Type B pancreatic cell (in vitro differentiated cells): ENCODE data around the gene RGS11. TPM values are rescaled to one million over a fixed set of nuclear protein-coding genes. Genes with fewer than 3 reads are reported as not detected.
A peak's percentile ranks its signal among the peaks of the same experiment; 100 is the strongest.

ENCODE experiments used
- DNase-seq: peaks from one replicate; pipeline ENCODE4 v3.0.0; 2021; ENCODE audit warnings: mixed read lengths; ENCODE audit not compliant: unreplicated experiment; ENCODE audit errors: extremely low spot score
- H3K27ac Mint-ChIP-seq: 2 replicates; pipeline ENCODE4 v1.8.0; 2021; ENCODE audit warnings: mild to moderate bottlenecking, mixed read lengths
- H3K27me3 Mint-ChIP-seq: 2 replicates; pipeline ENCODE4 v1.8.0; 2021; ENCODE audit warnings: mixed read lengths
- H3K36me3 Mint-ChIP-seq: 2 replicates; pipeline ENCODE4 v1.8.0; 2021; ENCODE audit warnings: mixed read lengths
- H3K4me1 Mint-ChIP-seq: one replicate; pipeline ENCODE4 v1.8.0; 2021; ENCODE audit warnings: mixed read lengths; ENCODE audit not compliant: unreplicated experiment
- H3K4me3 Mint-ChIP-seq: 2 replicates; pipeline ENCODE4 v1.8.0; 2021; ENCODE audit warnings: mild to moderate bottlenecking, mixed read lengths
- H3K9me3 Mint-ChIP-seq: 2 replicates; pipeline ENCODE4 v1.8.0; 2021; ENCODE audit warnings: mixed read lengths
- CTCF ChIP-seq: fragments of 200-600 bp; sonication (generic); conservative IDR thresholded peaks from 2 replicates; pipeline ENCODE4 v1.5.0; 2021; ENCODE audit warnings: antibody characterized with exemption, mild to moderate bottlenecking
- total RNA-seq: library from RNA; stranded (reverse); gene quantifications from 2 replicates; pipeline ENCODE4 v1.2.1, GENCODE V29; 2021; ENCODE audit warnings: low replicate concordance

Gene RGS11
- total RNA-seq, 1 donor from 2014 or later = 6.6 TPM

DNA sequence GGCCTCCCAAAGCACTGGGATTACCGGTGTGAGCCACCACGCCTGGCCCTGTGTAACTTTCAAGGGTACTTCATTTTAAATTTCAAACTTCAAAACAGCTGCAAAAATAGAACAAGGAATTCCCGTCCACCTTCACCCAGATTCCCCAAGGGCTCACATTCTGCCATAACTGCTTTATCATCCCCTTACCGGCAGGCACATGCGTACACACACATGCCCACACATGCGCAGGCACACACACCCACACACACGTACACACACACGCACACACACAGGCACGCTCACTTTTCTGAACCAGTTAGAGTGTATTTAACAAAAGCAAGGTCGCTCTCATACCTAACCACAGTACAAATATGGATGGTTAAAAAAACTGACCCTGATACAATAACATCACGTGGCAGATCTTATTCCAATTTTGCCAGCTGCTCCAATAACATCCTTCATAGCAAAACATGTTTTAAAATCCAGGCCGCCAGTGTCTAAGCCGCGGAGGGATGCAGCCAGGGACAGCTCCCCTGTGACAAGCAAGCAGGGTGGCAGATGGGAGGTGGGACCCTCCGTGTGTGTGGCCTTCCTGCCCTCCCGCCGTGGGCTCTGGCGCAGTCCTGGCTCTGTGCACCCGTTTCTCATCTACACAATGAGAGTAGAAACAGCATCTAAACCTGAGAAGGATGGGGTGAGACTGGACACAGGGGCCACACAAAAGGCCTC lies 30.3 kb upstream of the RGS11 start:
- no peaks in the 10 kb centered on the region for H3K9me3 Mint-ChIP-seq
- H3K36me3 Mint-ChIP-seq = no peaks in the 10 kb centered on the region
- no peak overlapping the region for H3K4me3 Mint-ChIP-seq
- TF ChIP-seq CTCF = no peak
- H3K27ac Mint-ChIP-seq = no peak overlapping the region
- peaks cover 4% of the 10 kb centered on the region for H3K4me1 Mint-ChIP-seq
- DNase-seq = no peak
- H3K27me3 Mint-ChIP-seq = no peaks in the 10 kb centered on the region

DNA sequence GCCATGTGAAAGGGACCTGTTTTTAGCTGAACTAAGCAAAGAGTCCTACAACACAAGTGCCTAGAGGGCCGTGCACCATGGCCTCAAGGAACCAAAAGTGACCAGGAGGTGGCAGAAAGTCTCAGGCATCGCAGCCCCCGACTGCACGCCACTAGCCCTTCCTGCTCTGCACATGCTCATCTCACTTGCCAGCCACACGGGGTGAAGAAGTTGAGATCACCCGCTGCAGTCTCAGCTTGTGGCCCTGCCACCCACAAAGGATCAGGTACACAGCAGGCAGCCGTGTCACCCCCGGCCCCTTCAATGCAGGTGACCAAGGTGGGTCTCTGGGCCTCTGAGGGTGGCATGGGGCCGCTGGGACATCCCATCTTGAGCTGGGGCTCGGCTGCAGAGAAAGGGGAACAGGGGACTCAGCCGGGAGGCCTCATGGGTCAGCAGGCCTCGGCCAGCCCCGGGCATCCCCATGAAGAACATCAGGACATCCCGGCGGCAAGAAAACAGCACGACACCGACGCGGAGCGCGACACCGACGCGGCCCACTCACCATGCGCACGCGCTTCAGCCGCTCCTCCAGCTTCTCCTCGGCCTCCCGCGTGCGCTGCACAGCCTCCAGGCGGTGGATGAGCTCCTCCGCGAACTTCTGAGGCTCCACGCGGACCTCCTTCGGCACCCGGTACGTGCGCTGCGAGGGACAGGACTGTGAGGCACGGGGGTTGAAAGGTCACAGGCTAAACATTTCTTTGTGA lies 28.2 kb upstream of the RGS11 start:
- no peak for DNase-seq
- no peaks in the 10 kb centered on the region for H3K9me3 Mint-ChIP-seq
- no peak overlapping the region for H3K4me3 Mint-ChIP-seq
- no peak overlapping the region for H3K27ac Mint-ChIP-seq
- no peaks in the 10 kb centered on the region for H3K27me3 Mint-ChIP-seq
- TF ChIP-seq CTCF = peak; percentile 33
- no peaks in the 10 kb centered on the region for H3K36me3 Mint-ChIP-seq
- H3K4me1 Mint-ChIP-seq = peaks cover 4% of the 10 kb centered on the region

- no peak overlapping the region for H3K4me3 Mint-ChIP-seq
- no peak overlapping the region for H3K27ac Mint-ChIP-seq
- no peaks in the 10 kb centered on the region for H3K27me3 Mint-ChIP-seq
Measured at GRCh38 chr16:301950-302349, 26.2 kb upstream of the RGS11 start.

DNA sequence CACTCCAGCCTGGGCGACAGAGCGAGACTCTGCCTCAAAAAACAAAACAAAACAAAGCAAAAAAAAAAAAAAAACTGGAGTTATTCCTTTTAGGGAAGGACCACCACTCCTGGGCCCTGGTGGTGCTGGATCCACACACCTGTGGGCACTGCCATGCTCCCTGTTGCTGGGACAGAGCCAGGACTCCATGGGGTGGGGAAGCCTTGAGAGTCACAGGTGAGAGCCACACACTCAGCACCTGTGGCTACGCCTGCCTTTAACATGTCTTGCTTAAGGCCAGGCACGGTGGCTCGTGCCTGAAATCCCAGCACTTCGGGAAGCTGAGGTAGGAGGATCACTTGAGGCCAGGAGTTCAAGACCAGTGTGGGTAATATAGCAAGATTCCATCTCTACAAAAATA lies 25.5 kb upstream of the RGS11 start:
- Mint-ChIP-seq H3K27me3 (no peaks in the 10 kb centered on the region), H3K4me1 (peaks cover 4% of the 10 kb centered on the region)
- TF ChIP-seq CTCF = no peak

More at GRCh38 chr16:301950-302349, 26.2 kb upstream of the RGS11 start:
- TF ChIP-seq CTCF = no peak
- no peak for DNase-seq
- Mint-ChIP-seq H3K36me3 (no peaks in the 10 kb centered on the region), H3K9me3 (no peaks in the 10 kb centered on the region), H3K4me1 (peaks cover 4% of the 10 kb centered on the region)

GRCh38 chr16:297832-298231 lies 22.1 kb upstream of the RGS11 start:
- Mint-ChIP-seq H3K9me3 (no peaks in the 10 kb centered on the region), H3K36me3 (no peaks in the 10 kb centered on the region), H3K4me1 (no peaks in the 10 kb centered on the region), H3K4me3 (no peak overlapping the region), H3K27me3 (no peaks in the 10 kb centered on the region), H3K27ac (no peak overlapping the region)
- no peak for TF ChIP-seq CTCF
- no peak for DNase-seq

More for the DNA sequence above, 25.5 kb upstream of the RGS11 start:
- no peaks in the 10 kb centered on the region for H3K36me3 Mint-ChIP-seq
- no peaks in the 10 kb centered on the region for H3K9me3 Mint-ChIP-seq
- no peak for DNase-seq
- H3K27ac Mint-ChIP-seq = no peak overlapping the region
- H3K4me3 Mint-ChIP-seq = no peak overlapping the region
